IPS-NIHi11 (cell line): ENCODE results near the gene CANX.

Source experiments
- DNase-seq: peaks from one replicate; pipeline ENCODE4 v3.0.0; 2012; ENCODE audit warnings: mixed read lengths, low spot score

CANX gene

GRCh38 chr5:179753971-179754370 is 55.2 kb downstream of the CANX start:
- DNase-seq, result no peak

- DNase-seq, result peak; percentile 41
Measured at GRCh38 chr5:179755022-179755421, 56.3 kb downstream of the CANX start.

GRCh38 chr5:179758955-179759354 is 60.2 kb downstream of the CANX start:
- no peak for DNase-seq

GRCh38 chr5:179759581-179760551 is 61.1 kb downstream of the CANX start:
- DNase-seq, result no peak

GRCh38 chr5:179762079-179762780 is 63.5 kb downstream of the CANX start:
- DNase-seq, result no peak

- DNase-seq, result no peak
Measured at GRCh38 chr5:179762781-179763176, 64.0 kb downstream of the CANX start.

GRCh38 chr5:179763215-179763945 is 64.6 kb downstream of the CANX start:
- peak; percentile 81 for DNase-seq

GRCh38 chr5:179764056-179764455 is 65.3 kb downstream of the CANX start:
- no peak for DNase-seq

GRCh38 chr5:179765400-179765799 is 66.6 kb downstream of the CANX start:
- no peak for DNase-seq

GRCh38 chr5:179766021-179766725 is 67.4 kb downstream of the CANX start:
- no peak for DNase-seq

GRCh38 chr5:179766726-179767455 is 68.1 kb downstream of the CANX start:
- no peak for DNase-seq

- DNase-seq, result no peak
Measured at GRCh38 chr5:179767496-179768100, 68.8 kb downstream of the CANX start.

- DNase-seq, result peak; percentile 47
Measured at GRCh38 chr5:179768326-179769085, 69.7 kb downstream of the CANX start.

- no peak for DNase-seq
Measured at GRCh38 chr5:179769271-179769670, 70.5 kb downstream of the CANX start.

GRCh38 chr5:179769796-179770195 is 71.0 kb downstream of the CANX start:
- DNase-seq, result no peak

- DNase-seq, result no peak
Measured at GRCh38 chr5:179771311-179771895, 72.6 kb downstream of the CANX start.

- no peak for DNase-seq
Measured at GRCh38 chr5:179772351-179772750, 73.6 kb downstream of the CANX start.

GRCh38 chr5:179773686-179774040 is 74.9 kb downstream of the CANX start:
- no peak for DNase-seq

GRCh38 chr5:179774442-179774841 is 75.7 kb downstream of the CANX start:
- no peak for DNase-seq
